CD4-positive, alpha-beta T cell treated with Interferon gamma for 1 hour (primary cell): ENCODE results near the gene LYG2.
"Not testable (repeated sequence)": the region's sequence is repeated elsewhere in the genome, so short reads cannot be mapped to it uniquely, and the experiment has no call there.

Experiments used
- DNase-seq: peaks from one replicate; pipeline ENCODE4 v3.0.0-alpha.2; 2020

Gene LYG2

GRCh38 chr2:99255491-99256318 is at the start of gene LYG2:
TSS of gene LYG2 (minus strand) at chr2:99255666. CDS start at chr2:99254260, 1,406 bp downstream.
- DNase-seq: no peak

GRCh38 chr2:99301097-99301496 is 45.6 kb upstream of the LYG2 start, which contains the start of gene LYG1:
TSS of gene LYG1 (minus strand) at chr2:99301197. CDS start at chr2:99295670, 5,527 bp downstream.
- not testable (repeated sequence) for DNase-seq

- no peak for DNase-seq
Observed at GRCh38 chr2:99299580-99299979, 44.1 kb upstream of the LYG2 start.

- no peak for DNase-seq
Observed at GRCh38 chr2:99297994-99298393, 42.5 kb upstream of the LYG2 start.

GRCh38 chr2:99285526-99285925 is 30.1 kb upstream of the LYG2 start:
- DNase-seq: no peak

GRCh38 chr2:99279969-99280695 is 24.7 kb upstream of the LYG2 start:
- no peak for DNase-seq

- DNase-seq: no peak
Observed at GRCh38 chr2:99278793-99279291, 23.4 kb upstream of the LYG2 start.

GRCh38 chr2:99278195-99278765 is 22.8 kb upstream of the LYG2 start:
- not testable (repeated sequence) for DNase-seq

GRCh38 chr2:99275882-99276281 is 20.4 kb upstream of the LYG2 start:
- no peak for DNase-seq

- no peak for DNase-seq
Observed at GRCh38 chr2:99261242-99261641, 5.8 kb upstream of the LYG2 start.

- DNase-seq: no peak
Observed at GRCh38 chr2:99260184-99260583, 4.7 kb upstream of the LYG2 start.

- DNase-seq: no peak
Observed at GRCh38 chr2:99259465-99259864, 4.0 kb upstream of the LYG2 start.

GRCh38 chr2:99256677-99257076 is 1.2 kb upstream of the LYG2 start:
- no peak for DNase-seq

GRCh38 chr2:99249951-99250350 is 5.5 kb downstream of the LYG2 start:
- no peak for DNase-seq

- no peak for DNase-seq
Observed at GRCh38 chr2:99242151-99242550, 13.3 kb downstream of the LYG2 start.

- no peak for DNase-seq
Observed at GRCh38 chr2:99240431-99240830, 15.0 kb downstream of the LYG2 start.

GRCh38 chr2:99238599-99238998 is 16.9 kb downstream of the LYG2 start:
- DNase-seq: no peak

- DNase-seq: not testable (repeated sequence)
Observed at GRCh38 chr2:99233177-99233576, 22.3 kb downstream of the LYG2 start.

GRCh38 chr2:99217929-99218501 is 37.5 kb downstream of the LYG2 start:
- no peak for DNase-seq

- no peak for DNase-seq
Observed at GRCh38 chr2:99216096-99216495, 39.4 kb downstream of the LYG2 start.

GRCh38 chr2:99205491-99205890 is 50.0 kb downstream of the LYG2 start:
- no peak for DNase-seq

- no peak for DNase-seq
Observed at GRCh38 chr2:99201959-99202678, 53.3 kb downstream of the LYG2 start.
